H1 (cell line): ENCODE measurements around the gene MYH6. TPM values are rescaled to one million over a fixed set of nuclear protein-coding genes. Genes with fewer than 3 reads are reported as not detected.

Source experiments
- ASH2L ChIP-seq: fragments of 200-600, 300-600 bp; sonication (generic); IDR thresholded peaks from one replicate; pipeline ENCODE4 v1.7.1; 2017; ENCODE audit warnings: low read length
- ATF3 ChIP-seq: IDR thresholded peaks from 2 replicates; pipeline ENCODE4 v1.6.1; 2011; ENCODE audit warnings: low read depth, mild to moderate bottlenecking, low read length; ENCODE audit not compliant: insufficient read depth
- CBX8 ChIP-seq: fragments of 300-800, 300-1000 bp; sonication (generic); IDR thresholded peaks from 2 replicates; pipeline ENCODE4 v1.7.1; 2016; ENCODE audit warnings: low read depth, low read length, borderline replicate concordance
- CTCF ChIP-seq, 3 experiments: IDR thresholded peaks; 1 replicate in 2 of 3; 2 replicates in 1 of 3; pipeline versions ENCODE4 v1.5.1 to v1.6.1; 2011; ENCODE audit warnings: low read length in 3 of 3, mild to moderate bottlenecking in 3 of 3, inconsistent platforms in 2 of 3, low read depth in 1 of 3, moderate library complexity in 1 of 3; ENCODE audit not compliant: insufficient read depth in 1 of 3; ENCODE audit errors: control extremely low read depth in 1 of 3
- KDM1A ChIP-seq: fragments of 200-600, 300-600 bp; sonication (generic); IDR thresholded peaks from 2 replicates; pipeline ENCODE4 v1.7.1; 2016; ENCODE audit warnings: mild to moderate bottlenecking, low read length, borderline replicate concordance
- POLR2A ChIP-seq, 2 experiments: IDR thresholded peaks; 1 replicate in 1 of 2; 2 replicates in 1 of 2; pipeline ENCODE4 v1.6.1; 2011; ENCODE audit warnings: low read depth in 2 of 2, low read length in 2 of 2, mild to moderate bottlenecking in 2 of 2; ENCODE audit errors: control extremely low read depth in 1 of 2
- POLR2AphosphoS5 ChIP-seq: IDR thresholded peaks from 2 replicates; pipeline ENCODE4 v1.6.1; 2011; ENCODE audit warnings: low read depth, low read length
- SP1 ChIP-seq: IDR thresholded peaks from 2 replicates; pipeline ENCODE4 v1.6.1; 2011; ENCODE audit warnings: low read depth, low read length
- TAF1 ChIP-seq: IDR thresholded peaks from 2 replicates; pipeline ENCODE4 v1.6.1; 2011; ENCODE audit warnings: mild to moderate bottlenecking, low read depth, low read length
- TAF7 ChIP-seq: optimal IDR thresholded peaks from 2 replicates; pipeline ENCODE3; 2011; ENCODE audit warnings: low read depth, mild to moderate bottlenecking, inconsistent platforms, low read length, moderate library complexity, borderline replicate concordance
- ZNF274 ChIP-seq: IDR thresholded peaks from 2 replicates; pipeline ENCODE4 v1.7.0; 2012; ENCODE audit warnings: low read length, borderline replicate concordance; ENCODE audit errors: extremely low read depth
- polyA plus RNA-seq, 7 experiments: library from polyadenylated mRNA; depleted of rRNA in 3 of 7; stranded (reverse) in 5 of 7; unstranded in 2 of 7; fragments of >200 nt in 5 of 7; fragments of 200-250 nt in 2 of 7; gene quantifications; 1 replicate in 5 of 7; 2 replicates in 1 of 7; 4 replicates in 1 of 7; pipeline versions ENCODE4 v1.2.1 to v1.2.3, GENCODE V29; 2011 to 2013; ENCODE audit warnings: missing spikeins in 2 of 7, mixed read lengths in 2 of 7
- total RNA-seq: library from RNA; stranded (reverse); fragmentation: NEBNext Ultra II Directional; extraction: Animal tissue kit (Norgen Biotek cat#: 25700); gene quantifications from 2 replicates; pipeline ENCODE4 v1.2.1, GENCODE V29; 2021
- TF ChIP-seq, protein P1 (sequence below): IDR thresholded peaks from 2 replicates; pipeline ENCODE4 v1.6.1; 2011; ENCODE audit warnings: low read length, improper control_type of control experiment

The MYH6 gene
- total and polyA plus RNA-seq, 2 of the 8 experiments (the other 6 are each of a cell fraction or from before 2014, with no cell fraction given) = 0.03 TPM; not detected in 1

GRCh38 chr14:23423657-23424056 is 15.6 kb upstream of the MYH6 start (continued):
- TF ChIP-seq CTCF (IDR thresholded peaks at IDR 0.05; ENCODE audit: control extremely low read depth in 1 of 3, insufficient read depth in 1 of 3, low read depth in 1 of 3, low read length in 3 of 3) = no peak
- TF ChIP-seq POLR2A (IDR thresholded peaks at IDR 0.05; ENCODE audit: control extremely low read depth in 1 of 2, low read depth in 2 of 2, low read length in 2 of 2) = no peak
- no peak for TF ChIP-seq KDM1A
- no peak for TF ChIP-seq POLR2AphosphoS5
- no peak for TF ChIP-seq ZNF274
- no peak for TF ChIP-seq ASH2L
- no peak for TF ChIP-seq TAF7
- TF ChIP-seq CBX8 = no peak
- TF ChIP-seq ATF3 = no peak
- TF ChIP-seq SP1 = no peak
- TF ChIP-seq, protein P1, sequence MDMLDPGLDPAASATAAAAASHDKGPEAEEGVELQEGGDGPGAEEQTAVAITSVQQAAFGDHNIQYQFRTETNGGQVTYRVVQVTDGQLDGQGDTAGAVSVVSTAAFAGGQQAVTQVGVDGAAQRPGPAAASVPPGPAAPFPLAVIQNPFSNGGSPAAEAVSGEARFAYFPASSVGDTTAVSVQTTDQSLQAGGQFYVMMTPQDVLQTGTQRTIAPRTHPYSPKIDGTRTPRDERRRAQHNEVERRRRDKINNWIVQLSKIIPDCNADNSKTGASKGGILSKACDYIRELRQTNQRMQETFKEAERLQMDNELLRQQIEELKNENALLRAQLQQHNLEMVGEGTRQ = no peak
- TF ChIP-seq TAF1 = no peak
